Measurements from ENCODE around the gene ABI3BP.
"Not testable (repeated sequence)": the region's sequence is repeated elsewhere in the genome, so short reads cannot be mapped to it uniquely, and the experiment has no call there.

ABI3BP gene

DNA sequence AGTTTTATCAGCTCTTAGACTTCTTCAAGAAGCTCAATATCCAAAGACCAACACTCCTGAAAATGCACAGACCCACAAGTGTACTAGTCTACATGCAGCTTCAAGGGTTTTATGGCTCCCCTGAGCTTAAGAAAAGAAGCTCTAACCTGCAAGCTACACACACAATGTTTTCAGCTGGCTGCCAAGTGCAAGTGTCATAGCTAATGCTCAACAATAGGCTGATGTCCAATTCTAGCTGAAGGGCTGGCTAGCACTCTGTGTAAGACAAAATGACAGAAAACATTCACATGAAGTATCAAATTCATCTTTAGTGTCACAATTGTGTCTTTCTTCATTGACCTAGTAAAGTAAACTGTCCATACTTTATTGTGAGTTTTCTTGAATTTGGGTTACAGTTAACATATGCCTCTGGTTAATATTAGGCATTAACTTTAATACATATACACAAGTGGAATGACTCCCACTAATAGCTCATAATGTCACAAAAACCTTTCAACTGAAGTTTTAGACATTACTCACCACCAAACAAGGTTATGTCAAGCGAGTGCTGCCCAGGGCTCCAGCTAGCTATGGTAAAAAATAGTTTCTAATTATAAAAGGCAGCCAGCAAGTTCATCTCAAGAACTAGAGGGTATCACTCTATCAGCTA is 15.1 kb downstream of the ABI3BP start:
- no peak for DNase-seq

DNA sequence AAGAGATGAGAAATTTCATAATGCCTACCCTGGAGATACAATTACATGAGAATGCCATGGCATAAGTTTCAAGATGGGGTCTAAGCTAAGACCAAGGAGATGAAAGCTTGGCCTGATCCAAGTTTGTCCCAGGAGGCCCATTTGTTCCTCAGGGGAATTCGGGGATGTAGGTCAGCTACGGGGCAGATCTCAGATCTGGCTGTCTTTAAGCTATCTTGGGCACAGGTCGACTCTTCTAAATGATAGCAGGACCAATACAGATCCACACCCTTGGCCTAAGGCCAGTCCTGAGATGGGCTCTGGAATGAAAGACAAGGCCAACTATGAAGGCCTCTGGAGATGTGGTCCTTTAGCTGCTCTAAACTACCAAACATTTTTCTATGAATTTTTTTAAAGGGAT is 16.6 kb downstream of the ABI3BP start:
- DNase-seq = no peak

DNA sequence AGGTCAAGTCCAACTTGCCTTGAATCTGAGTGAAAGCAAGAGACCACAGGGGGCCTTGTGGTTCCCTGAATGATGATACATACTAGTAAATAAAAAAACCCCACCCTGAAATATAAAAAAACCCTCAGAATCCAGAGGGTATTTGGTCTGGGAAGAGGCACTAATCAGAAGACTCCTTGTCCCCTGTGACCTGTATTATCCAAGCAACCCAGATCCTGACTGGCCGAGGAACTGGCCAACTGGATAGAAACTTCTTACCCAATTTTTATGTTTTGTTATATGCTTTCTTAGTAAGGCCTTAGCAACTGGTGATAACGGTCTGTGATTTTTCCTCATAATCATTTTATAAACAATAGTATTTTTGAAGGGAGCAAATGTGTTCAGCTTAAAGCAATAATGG is 17.5 kb downstream of the ABI3BP start:
- DNase-seq = no peak

DNA sequence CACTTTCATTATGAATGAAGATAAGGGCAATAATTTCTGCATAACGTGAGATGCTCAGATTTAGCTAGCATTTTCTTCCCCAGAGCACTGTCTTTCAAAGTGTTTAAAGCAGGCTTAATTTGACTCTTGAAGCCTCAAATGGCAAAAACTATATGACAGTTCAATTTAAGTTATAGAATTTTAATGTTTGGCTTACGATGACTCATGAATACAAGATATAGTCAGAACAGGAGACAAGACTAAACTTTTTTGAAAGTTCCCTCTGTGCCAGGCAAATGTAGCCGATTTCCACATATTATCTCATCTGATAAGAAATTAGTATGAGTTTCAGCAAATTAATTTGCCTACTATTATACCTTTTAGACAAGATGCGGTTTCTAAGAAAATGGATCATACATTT is 19.6 kb downstream of the ABI3BP start:
- DNase-seq = no peak

DNA sequence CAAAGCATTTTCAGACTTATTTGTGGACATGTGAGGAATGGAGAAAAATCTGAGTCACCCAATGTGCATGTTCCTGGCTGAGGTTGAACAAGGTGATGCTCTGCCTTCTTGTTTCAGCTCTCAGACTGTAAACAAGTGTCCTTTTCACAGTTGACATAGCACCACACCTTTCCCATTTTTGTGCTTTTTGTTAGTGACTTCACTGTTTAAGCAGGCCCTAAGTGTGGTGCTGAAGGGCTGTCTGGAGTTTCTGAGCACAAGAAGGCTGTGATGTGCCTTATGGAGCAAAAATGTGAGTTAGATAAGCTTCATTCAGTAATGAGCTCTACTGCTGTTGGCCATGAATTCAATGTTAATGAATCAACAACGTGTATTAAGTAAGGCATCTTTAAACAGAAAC is 20.4 kb downstream of the ABI3BP start:
- no peak for DNase-seq

DNA sequence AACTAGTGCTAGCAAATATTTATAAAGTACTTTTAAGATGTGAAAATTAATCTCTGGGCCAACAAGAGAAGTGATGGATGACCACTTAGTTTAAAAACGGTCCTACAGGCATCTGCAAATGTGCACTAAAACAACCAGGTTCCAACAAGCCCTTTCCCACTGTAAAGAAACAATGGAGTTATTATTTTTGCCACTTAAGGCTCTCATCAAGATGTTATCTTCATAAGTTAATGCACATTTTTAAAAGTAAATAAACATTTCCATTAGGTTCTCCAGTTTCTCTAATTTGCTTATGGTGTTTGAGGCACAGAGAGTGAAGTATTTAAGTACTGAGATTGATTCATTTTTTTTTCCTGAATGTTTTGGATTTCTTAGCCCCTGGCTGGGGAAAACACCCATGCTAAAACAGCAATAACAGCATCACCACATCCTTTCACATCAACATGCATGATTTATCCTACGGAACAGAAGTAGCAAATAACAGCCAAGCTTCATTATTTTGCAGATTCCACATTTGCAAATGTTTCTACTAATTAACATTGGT is 20.8 kb downstream of the ABI3BP start:
- DNase-seq = no peak

DNA sequence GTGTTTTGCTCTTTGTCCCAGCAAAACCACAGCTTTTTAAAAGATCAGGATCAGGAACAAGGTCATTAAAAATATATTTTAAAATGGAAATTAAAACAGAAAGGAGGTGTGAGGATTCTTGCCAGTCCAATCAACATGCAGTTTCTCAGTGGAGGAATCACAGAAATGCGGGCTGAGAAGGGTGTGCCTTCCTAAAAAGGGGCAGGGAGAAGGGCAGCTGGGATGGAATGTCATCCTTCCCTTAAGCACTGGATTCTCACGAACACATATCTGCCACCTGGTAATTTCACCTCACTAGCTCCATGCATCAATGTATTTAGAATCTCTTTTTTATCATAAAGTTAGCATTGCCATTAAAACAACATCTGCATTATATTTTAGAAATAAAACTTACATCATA is 21.4 kb downstream of the ABI3BP start:
- DNase-seq = no peak

DNA sequence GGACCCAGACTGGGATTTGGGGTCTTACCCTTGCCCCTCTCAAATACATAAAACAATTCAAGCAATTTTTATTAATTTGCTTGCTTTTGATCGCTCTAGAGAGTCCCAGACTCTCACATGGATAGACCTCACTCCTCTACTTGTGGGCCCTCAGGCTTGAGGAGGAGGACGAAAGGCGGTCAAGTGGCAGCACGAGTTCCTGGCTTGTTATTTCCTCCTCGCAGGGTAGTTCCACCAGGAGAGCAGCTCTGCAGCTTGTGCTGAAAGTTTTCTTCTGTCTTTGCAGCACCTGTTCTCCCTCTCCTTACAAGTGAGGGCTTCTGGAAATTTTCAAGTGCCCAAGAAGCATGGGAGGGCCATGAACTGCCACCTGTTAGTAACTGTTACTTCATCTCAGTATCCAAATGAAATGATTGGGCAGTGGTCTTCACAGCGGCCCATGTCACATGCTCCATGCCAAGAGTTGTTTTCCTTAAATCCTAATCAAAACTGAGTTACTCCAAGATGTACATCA is 22.7 kb downstream of the ABI3BP start:
- DNase-seq = no peak

DNA sequence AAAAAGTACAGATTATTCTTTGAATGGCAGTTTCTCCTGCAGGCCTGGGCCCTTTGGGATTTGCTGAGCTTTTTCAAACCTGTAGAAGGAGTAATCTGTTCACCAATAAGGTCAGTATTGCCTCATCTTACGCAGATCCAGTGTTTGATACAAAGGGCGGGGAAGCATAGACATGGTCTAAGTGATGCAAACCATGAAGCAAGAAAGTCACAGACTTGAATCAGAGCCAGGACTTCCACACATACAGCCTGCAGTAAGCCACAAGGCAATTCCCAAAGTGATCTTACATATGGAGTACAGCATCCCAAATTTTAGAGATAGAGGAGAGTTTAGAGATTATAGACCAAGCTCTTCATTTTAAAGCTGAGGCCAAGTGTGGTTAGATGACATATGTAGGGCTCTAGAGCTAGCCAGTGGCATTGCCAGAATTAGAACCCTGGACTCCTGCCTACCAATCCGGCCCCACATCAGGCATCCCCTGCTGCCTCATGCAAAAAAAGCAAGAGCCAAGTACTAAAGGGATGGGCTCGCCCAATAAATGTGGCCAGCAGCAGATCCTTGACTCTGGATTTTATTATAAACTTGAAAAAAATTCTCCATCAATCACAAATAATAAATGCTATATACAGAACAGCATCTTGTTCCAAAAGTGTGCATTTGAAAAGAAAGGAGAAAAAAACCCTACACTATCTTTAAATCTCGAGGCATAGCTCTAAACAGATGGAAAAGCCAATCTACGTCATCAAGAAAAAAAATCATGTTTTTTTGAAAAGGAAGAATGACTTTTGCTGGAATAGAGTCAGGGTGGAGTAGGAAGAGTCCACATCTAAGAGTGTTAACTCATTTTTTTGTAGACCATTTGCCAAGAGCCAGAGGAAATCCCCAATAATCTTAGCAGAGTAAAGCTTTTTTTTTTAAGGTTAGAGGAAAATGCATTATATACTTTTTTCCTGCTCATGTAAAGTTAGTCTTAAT is 24.0 kb downstream of the ABI3BP start:
- no peak for DNase-seq

DNA sequence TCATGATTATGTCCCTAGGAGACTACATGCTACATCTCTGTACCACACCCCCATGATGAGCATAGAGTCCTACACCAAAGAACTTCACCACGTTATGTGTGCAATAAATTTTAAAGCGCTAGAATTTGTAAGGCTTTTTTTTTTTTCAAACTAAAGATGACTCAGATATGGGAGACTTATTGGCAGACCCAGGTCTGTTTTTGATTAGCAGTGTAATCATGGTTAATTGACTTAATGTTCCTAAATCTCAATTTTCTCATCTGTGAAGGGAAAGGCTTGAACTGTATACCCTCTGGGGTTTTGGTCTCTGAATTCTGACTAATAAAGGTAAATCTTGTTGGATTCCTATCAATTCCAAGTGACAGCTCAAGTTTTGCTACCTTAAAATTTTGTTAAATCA is 26.4 kb downstream of the ABI3BP start:
- no peak for DNase-seq

DNA sequence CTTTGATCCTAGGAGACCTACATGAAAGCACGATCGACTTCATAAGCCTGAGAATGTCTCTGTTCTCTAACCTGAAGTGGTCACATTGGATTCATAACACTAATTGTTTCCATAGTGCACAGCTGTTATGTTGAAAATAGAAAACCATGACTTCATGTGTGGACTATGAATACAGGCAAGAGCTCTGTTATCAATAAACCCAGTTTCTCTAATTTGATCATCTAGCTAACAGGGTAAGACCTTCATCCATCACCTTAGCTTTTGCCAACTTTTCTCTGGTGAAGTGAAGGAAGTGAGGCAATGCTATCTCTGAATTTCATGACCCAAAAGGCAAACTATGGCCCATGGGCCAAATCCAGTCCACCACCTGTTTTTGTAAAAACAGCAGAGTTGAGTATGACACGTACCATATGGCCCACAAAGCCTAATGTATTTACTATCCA is 27.2 kb downstream of the ABI3BP start:
- no peak for DNase-seq

DNA sequence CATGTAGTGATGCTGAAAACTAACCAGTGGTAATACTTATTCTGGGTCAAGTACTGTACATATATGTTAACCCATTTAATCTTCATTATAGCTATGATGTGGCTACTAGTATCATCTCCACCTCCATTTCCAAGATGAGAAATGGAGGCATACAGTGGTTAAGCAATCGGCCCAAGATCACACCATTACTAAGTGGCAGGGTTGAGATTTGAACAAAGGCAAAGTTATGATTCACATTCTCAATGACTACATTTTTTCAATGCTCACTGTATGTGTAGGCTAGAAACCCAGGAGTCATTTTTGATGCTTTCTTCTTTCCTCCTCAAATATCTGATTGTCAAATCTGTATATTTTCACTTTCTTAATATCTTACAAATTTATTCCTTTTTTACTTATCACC is 30.2 kb downstream of the ABI3BP start:
- DNase-seq = no peak

DNA sequence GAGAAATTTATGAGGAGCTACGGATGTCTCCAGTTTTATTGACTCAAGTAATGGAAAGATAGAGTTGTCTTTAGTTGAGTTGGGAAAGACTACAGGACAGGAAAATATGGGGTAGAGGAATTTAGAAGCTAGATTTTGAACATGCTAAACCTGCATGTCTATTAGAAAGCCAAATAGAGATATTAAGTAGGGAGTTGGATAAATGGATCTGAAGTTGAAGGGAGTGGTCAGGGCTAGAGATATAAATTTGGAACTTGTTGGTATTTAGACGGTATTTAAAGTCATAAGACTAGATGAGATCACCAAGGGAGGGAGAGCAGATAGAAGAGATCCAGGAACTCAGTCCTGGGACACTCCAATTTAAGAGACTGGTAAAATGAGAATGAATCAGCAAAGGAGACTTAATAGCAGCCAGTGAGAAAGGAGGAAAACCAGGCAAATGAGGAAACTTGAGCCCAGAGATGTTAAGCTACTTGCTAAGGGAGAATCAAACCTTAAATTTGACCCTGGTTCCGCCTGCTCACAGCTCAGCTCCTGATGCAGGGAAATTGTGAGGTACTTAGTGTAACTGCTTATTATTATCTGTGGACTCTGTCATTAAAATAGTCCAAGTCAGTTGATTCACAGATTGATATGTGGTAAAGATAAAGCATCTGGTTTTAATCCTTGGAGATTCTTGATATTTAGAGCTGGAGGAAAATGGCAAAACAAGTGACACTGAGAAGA is 35.8 kb downstream of the ABI3BP start:
- DNase-seq = no peak

DNA sequence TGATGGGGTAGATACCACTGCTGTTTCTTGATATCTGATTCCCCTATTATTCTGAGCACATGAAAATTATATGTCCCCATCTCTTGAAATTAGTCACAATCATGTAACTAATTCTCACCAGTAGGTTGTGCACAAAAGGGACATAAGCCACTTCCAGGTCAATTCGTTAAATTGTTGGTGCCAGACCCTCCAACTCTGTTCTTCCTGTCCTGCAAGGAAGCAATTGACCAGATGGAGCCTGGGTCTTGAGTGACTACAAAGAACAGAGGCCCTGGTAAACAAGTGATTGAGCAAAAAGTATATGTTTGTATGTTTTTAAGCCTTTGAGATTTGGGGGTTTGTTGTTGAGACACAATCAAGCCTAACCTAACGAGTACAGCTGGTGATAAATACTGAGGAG is 36.9 kb downstream of the ABI3BP start:
- no peak for DNase-seq

DNA sequence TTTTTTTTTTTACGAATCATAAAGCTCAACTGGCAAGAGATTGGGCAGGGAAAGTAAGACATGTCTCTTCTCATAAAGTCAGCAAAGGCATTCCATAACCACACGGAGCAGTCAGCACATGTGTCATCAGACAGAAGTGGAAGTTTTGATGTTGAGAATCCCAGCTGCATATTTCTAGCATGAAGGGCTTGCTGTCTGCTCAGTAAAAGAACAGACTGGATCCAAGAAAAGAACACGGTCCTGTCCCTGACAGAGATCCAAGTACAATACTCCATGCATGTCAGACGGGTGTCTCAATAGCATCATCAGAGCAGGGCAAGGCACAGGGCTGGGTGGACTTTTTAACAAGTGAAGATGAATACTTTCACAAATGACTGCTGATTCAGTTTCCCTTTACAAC is 38.2 kb downstream of the ABI3BP start:
- DNase-seq = no peak

DNA sequence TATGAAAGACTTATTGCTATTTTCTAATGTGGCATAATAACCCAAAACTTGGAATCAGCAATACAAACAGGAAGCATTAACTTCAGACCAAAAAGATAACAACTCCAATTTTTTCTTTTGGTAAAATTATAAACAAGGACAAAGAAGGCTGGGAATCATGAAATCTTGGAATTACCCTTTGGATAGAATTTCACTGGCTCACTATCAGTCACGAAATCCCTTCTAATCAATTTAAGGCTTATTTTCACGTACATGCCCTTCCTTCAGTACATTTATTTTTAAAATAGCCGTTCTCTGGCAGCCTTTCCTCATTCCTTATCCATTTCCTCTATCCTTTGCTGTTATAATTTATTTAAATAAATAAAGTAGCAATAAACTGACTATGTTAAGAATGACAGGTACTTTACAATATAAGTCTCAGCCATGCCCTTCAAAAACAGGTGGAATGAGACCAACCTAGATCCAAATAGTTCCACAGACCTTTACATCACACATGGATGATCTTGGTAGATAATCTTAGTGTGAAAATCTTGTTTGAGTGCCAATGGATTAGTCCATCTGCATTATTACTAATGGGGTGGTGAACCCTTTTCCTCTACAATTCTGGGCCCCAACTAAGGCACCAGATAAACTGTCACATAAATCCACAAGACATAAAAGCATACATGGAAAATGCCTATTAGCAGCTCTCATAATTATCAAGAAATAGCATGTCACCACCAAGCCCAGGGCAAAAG is 38.9 kb downstream of the ABI3BP start:
- no peak for DNase-seq

DNA sequence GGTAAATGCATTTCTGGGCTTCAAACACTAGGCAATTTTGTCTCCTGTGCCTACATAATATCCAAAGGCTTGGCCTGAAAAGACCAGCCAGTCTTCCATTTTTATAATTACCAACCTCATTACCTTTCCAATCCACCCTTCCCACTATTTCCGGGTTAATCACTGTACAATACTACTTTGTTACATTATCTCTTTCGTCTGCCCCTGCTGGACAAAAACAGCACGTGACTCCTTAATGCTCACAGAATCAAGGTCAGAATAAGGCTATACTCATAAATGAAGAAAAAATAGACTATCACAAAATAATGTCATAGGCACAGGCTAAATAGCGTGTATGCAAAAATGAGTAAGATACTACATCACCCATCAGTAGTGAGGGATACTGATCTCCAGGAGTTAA is 40.1 kb downstream of the ABI3BP start:
- DNase-seq = no peak

DNA sequence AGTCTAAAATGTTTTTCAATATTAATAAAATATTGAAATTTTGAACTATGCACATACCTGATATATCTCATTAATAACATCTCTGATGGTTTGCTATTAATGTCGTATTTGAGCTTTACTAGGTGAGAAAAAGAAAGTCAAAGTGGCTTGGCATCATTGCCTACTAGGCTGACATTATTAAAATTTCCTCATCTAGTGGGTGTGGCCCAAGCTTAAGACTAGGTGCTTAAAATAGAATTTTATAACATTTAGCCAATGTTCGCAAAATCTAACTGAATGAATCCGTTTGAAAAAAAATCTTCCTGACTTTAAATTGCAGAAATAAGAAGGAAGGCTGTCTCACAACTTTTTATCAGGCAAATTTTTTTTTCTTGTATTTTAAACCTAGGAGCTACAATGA is 46.1 kb downstream of the ABI3BP start:
- DNase-seq = no peak

DNA sequence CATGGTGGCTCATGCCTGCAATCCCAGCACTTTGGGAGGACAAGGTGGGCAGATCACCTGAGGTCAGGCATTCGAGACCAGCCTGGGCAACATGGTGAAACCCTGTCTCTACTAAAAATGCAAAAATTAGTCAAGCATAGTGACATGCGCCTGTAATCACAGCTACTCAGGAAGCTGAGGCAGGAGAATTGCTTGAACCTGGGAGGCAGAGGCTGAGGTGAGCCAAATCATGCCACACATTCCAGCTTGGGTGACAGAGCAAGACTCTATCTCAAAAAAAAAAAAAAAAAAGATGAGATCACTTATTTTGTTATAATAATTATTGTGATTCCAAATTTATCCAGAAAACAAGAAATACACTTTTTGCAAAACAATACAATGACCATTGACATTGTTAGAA is 47.1 kb downstream of the ABI3BP start:
- DNase-seq = not testable (repeated sequence)

DNA sequence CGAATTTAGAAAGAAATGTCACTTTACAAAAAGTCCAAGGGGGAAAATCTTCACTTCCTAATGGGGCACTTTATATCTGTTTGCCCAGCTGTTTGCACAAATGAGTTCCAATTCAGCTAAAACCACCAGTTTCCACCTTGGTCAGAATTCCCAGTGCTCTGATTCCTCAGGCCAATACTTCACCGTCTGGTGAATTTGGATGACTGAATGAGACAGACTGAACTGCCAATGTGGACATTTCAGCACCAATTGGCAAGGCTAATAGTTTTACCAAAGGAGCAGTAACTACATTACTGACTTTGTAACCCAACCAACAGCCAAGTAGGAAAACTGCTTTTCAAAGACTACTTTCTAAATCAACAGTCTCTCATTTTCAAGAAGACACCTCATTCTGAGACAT is 51.8 kb downstream of the ABI3BP start:
- DNase-seq = no peak

DNA sequence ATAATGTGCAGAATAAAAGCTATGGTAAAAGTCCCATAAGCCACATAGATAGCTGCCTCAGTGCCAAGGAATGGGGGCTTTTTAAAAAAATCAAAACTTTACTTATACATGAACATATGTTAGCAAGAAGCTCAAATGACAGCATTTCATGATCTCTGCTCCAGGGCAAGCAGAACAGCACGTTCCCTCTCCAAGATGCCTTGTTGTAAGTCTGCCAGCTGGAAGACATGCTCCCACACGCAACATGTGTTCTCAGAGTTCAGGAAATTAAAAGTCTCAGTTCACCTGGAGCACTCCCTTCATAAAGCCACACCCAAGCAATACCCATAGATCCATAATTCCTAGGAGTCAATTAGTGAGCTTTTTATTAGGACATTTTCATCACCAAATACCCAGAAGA is 52.2 kb downstream of the ABI3BP start:
- DNase-seq = no peak

DNA sequence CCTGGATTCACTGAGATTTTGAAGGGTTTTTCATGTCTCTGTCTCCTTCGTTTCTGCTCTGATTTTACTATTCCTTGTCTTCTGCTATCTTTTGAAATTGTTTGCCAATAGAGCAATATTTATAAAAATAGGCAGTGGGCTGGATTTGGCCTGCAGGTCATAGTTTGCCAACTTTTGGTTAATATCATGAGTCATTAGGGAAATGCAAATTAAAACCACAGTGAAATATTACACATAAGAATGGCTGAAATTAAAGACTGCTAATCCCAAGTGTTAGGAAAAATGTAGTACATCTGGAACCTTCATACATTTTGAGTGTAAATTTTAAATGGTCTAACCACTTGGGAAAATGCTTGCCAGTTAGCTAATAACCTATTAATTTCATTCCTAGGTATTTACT is 56.3 kb downstream of the ABI3BP start:
- DNase-seq = no peak

DNA sequence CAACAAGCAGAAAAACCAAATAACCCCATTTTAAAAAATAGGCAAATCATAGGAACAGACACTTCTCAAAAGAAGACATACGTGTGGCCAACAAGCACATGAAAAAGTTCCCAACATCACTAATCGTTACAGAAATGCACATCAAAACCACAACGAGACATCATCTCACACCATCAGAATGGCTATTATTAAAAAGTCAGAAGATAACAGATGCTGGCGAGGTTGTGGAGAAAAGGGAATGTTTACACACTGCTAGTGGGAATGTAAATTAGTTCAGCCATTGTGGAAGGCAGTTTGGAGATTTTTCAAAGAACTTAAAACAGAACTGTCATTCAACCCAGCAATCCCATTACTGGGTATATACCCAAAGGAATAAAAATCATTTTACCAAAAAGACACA is 60.7 kb downstream of the ABI3BP start:
- no peak for DNase-seq
